SU-DHL-6 (cell line): Measurements from ENCODE around the gene PHC1.

Experiments used
- CTCF ChIP-seq: fragments of 200-600 bp; sonication (generic); IDR thresholded peaks from one replicate; pipeline ENCODE4 v1.5.1; 2017; ENCODE audit warnings: antibody characterized with exemption, mild to moderate bottlenecking, low read length, moderate library complexity; ENCODE audit not compliant: insufficient read depth, poor library complexity, severe bottlenecking
- EZH2phosphoT487 ChIP-seq: fragments of 200-600 bp; sonication (generic), shearing (Covaris generic); conservative IDR thresholded peaks from 2 replicates; pipeline ENCODE4 v1.6.1; 2018; ENCODE audit warnings: mild to moderate bottlenecking, antibody characterized with exemption, low read length, moderate library complexity, mixed read lengths

- TF ChIP-seq CTCF (no peak), EZH2phosphoT487 (no peak)
Measured at GRCh38 chr12:8867009-8867408, 47.3 kb upstream of the PHC1 start.
